Neural cell (in vitro differentiated cells): ENCODE measurements around the gene CXorf38. TPM values are rescaled to one million over a fixed set of nuclear protein-coding genes. Genes with fewer than 3 reads are reported as not detected.

Experiments used
- H2AFZ ChIP-seq: fragments of 200-600, 300-800 bp; sonication (generic), shearing (Covaris generic); 2 replicates; pipeline ENCODE4 v1.6.0; 2014; ENCODE audit warnings: low read depth, mild to moderate bottlenecking, antibody characterized with exemption, low read length, moderate library complexity
- H3F3A ChIP-seq: fragments of 200-600 bp; shearing (Covaris generic); 2 replicates; pipeline ENCODE4 v1.6.1; 2016; ENCODE audit warnings: mild to moderate bottlenecking, moderate library complexity, mixed read lengths, antibody characterized with exemption, low read length; ENCODE audit not compliant: insufficient read depth, poor library complexity, severe bottlenecking
- H3K27ac ChIP-seq: fragments of 200-600, 300-800 bp; sonication (generic), shearing (Covaris generic); 2 replicates; pipeline ENCODE4 v1.5.1; 2014; ENCODE audit warnings: mild to moderate bottlenecking, low read length, moderate library complexity
- H3K27me3 ChIP-seq: fragments of 300-800, 200-600 bp; sonication (generic), shearing (Covaris generic); 2 replicates; pipeline ENCODE4 v1.6.0; 2014; ENCODE audit warnings: mild to moderate bottlenecking, low read depth, low read length, moderate library complexity; ENCODE audit not compliant: insufficient read depth
- H3K36me3 ChIP-seq: fragments of 300-800, 200-600 bp; sonication (generic), shearing (Covaris generic); 2 replicates; pipeline ENCODE4 v1.5.1; 2014; ENCODE audit warnings: mild to moderate bottlenecking, antibody characterized with exemption, low read length, moderate library complexity; ENCODE audit not compliant: insufficient read depth
- H3K4me2 ChIP-seq: fragments of 300-800, 200-600 bp; sonication (generic), shearing (Covaris generic); 2 replicates; pipeline ENCODE4 v1.6.0; 2014; ENCODE audit warnings: mild to moderate bottlenecking, low read length
- H3K4me3 ChIP-seq: fragments of 300-800, 200-600 bp; sonication (generic), shearing (Covaris generic); 2 replicates; pipeline ENCODE4 v1.5.1; 2014; ENCODE audit warnings: mild to moderate bottlenecking, low read length, moderate library complexity
- H3K79me2 ChIP-seq: fragments of 200-600 bp; shearing (Covaris generic); replicated peaks from 2 replicates; pipeline ENCODE4 v1.6.0; 2014; ENCODE audit warnings: mild to moderate bottlenecking, low read length, moderate library complexity; ENCODE audit not compliant: insufficient read depth
- H3K9ac ChIP-seq: fragments of 300-800, 200-600 bp; sonication (generic), shearing (Covaris generic); 2 replicates; pipeline ENCODE4 v1.6.1; 2016; ENCODE audit warnings: mild to moderate bottlenecking, low read length, mixed read lengths
- H3K9me2 ChIP-seq: fragments of 200-600 bp; shearing (Covaris generic); 2 replicates; pipeline ENCODE4 v1.6.1; 2016; ENCODE audit warnings: mild to moderate bottlenecking, low read length, mixed read lengths; ENCODE audit not compliant: insufficient read depth
- H3K9me3 ChIP-seq: fragments of 200-600, 300-800 bp; sonication (generic), shearing (Covaris generic); 2 replicates; pipeline ENCODE4 v1.6.1; 2016; ENCODE audit warnings: mild to moderate bottlenecking, mixed run types, low read length, moderate library complexity, mixed read lengths
- H4K20me1 ChIP-seq: fragments of 200-600 bp; shearing (Covaris generic); 2 replicates; pipeline ENCODE4 v1.6.1; 2016; ENCODE audit warnings: mild to moderate bottlenecking, mixed run types; ENCODE audit not compliant: insufficient read depth
- CTCF ChIP-seq: fragments of 450-650 bp; IDR thresholded peaks from 2 replicates; pipeline ENCODE4 v1.5.1; 2014; ENCODE audit warnings: antibody characterized with exemption, mild to moderate bottlenecking, moderate library complexity; ENCODE audit not compliant: poor library complexity, severe bottlenecking
- EP300 ChIP-seq: fragments of 450-650 bp; conservative IDR thresholded peaks from 2 replicates; pipeline ENCODE4 v1.6.1; 2014; ENCODE audit warnings: antibody characterized with exemption, mild to moderate bottlenecking, moderate library complexity; ENCODE audit not compliant: poor library complexity, severe bottlenecking
- EZH2 ChIP-seq: fragments of 200-600, 300-800 bp; shearing (Covaris generic), sonication (generic); IDR thresholded peaks from 2 replicates; pipeline ENCODE4 v1.6.1; 2014; ENCODE audit warnings: antibody characterized with exemption, low read length, borderline replicate concordance, mild to moderate bottlenecking; ENCODE audit not compliant: insufficient read depth, poor library complexity, severe bottlenecking
- MXI1 ChIP-seq: fragments of 450-650 bp; conservative IDR thresholded peaks from 2 replicates; pipeline ENCODE4 v1.6.1; 2014; ENCODE audit warnings: antibody characterized with exemption, mild to moderate bottlenecking; ENCODE audit not compliant: poor library complexity, severe bottlenecking
- POLR2AphosphoS5 ChIP-seq: IDR thresholded peaks from 2 replicates; pipeline ENCODE4 v1.6.1; 2012
- RAD21 ChIP-seq: fragments of 450-650 bp; conservative IDR thresholded peaks from 2 replicates; pipeline ENCODE4 v1.6.1; 2014; ENCODE audit warnings: antibody characterized with exemption, mild to moderate bottlenecking, moderate library complexity
- REST ChIP-seq: IDR thresholded peaks from 2 replicates; pipeline ENCODE4 v1.6.1; 2012; ENCODE audit warnings: borderline replicate concordance
- SMC3 ChIP-seq: fragments of 450-650 bp; conservative IDR thresholded peaks from 2 replicates; pipeline ENCODE4 v1.6.1; 2014; ENCODE audit warnings: antibody characterized with exemption, mild to moderate bottlenecking, moderate library complexity; ENCODE audit not compliant: poor library complexity
- TAF1 ChIP-seq: IDR thresholded peaks from 2 replicates; pipeline ENCODE4 v1.6.1; 2012; ENCODE audit warnings: low read depth
- polyA plus RNA-seq: library from polyadenylated mRNA; depleted of rRNA; stranded (reverse); fragments of >200 nt; gene quantifications from 2 replicates; pipeline ENCODE4 v1.2.3, GENCODE V29; 2014

The CXorf38 gene
- polyA plus RNA-seq, 1 donor from 2014 or later: 10.3 TPM

- no peak overlapping the region for H3K4me3 ChIP-seq
- H3K4me2 ChIP-seq: no peak overlapping the region
- no peaks in the 10 kb centered on the region for H3K9me2 ChIP-seq
- H3K9ac ChIP-seq: no peak overlapping the region
- no peaks in the 10 kb centered on the region for H4K20me1 ChIP-seq
- H3K9me3 ChIP-seq: no peaks in the 10 kb centered on the region
- H2AFZ ChIP-seq: no peak overlapping the region
- H3K79me2 ChIP-seq: no peaks in the 10 kb centered on the region
- no peaks in the 10 kb centered on the region for H3K36me3 ChIP-seq
- no peak overlapping the region for H3K27ac ChIP-seq
- no peaks in the 10 kb centered on the region for H3F3A ChIP-seq
- H3K27me3 ChIP-seq: no peaks in the 10 kb centered on the region
- TF ChIP-seq EP300 (no peak), TAF1 (no peak), POLR2AphosphoS5 (no peak), EZH2 (no peak), RAD21 (no peak), CTCF (no peak), REST (no peak), MXI1 (no peak), SMC3 (no peak)
Observed at GRCh38 chrX:40632199-40632598, 15.2 kb downstream of the CXorf38 start.

- no peak overlapping the region for H3K4me3 ChIP-seq
- no peak overlapping the region for H2AFZ ChIP-seq
- H3K27me3 ChIP-seq: no peaks in the 10 kb centered on the region
Observed at GRCh38 chrX:40628506-40628905, 18.9 kb downstream of the CXorf38 start.

More at GRCh38 chrX:40628506-40628905, 18.9 kb downstream of the CXorf38 start:
- no peaks in the 10 kb centered on the region for H3K9me2 ChIP-seq
- H3K9me3 ChIP-seq: no peaks in the 10 kb centered on the region
- no peaks in the 10 kb centered on the region for H3K36me3 ChIP-seq
- no peaks in the 10 kb centered on the region for H4K20me1 ChIP-seq
- no peak overlapping the region for H3K4me2 ChIP-seq
- no peaks in the 10 kb centered on the region for H3F3A ChIP-seq
- TF ChIP-seq MXI1: no peak
- TF ChIP-seq POLR2AphosphoS5: no peak
- TF ChIP-seq EZH2: no peak
- TF ChIP-seq EP300: no peak
- TF ChIP-seq RAD21: no peak
- no peak for TF ChIP-seq REST
- no peak for TF ChIP-seq SMC3
- no peak for TF ChIP-seq CTCF
- no peak for TF ChIP-seq TAF1
- H3K79me2 ChIP-seq: no peaks in the 10 kb centered on the region
- no peak overlapping the region for H3K9ac ChIP-seq
- no peak overlapping the region for H3K27ac ChIP-seq
